SK-N-SH treated with all-trans-retinoic acid at 6 μM for 48 hours (cell line): ENCODE results near the gene PRR5L.

Source experiments
- GLIS3 ChIP-seq: fragments of 250-450 bp; sonication (Bioruptor Pico); IDR thresholded peaks from 2 replicates; pipeline ENCODE4 v1.5.0; 2020; ENCODE audit warnings: mild to moderate bottlenecking, moderate library complexity
- RARB ChIP-seq: fragments of 250-450 bp; sonication (Bioruptor Pico); IDR thresholded peaks from 2 replicates; pipeline ENCODE4 v1.8.0; 2021; ENCODE audit warnings: mild to moderate bottlenecking, moderate library complexity
- ZNF8 ChIP-seq: fragments of 450-650 bp; formaldehyde crosslinking; IDR thresholded peaks from 2 replicates; pipeline ENCODE4 v1.5.0; 2020; ENCODE audit warnings: mild to moderate bottlenecking, moderate library complexity
- TF ChIP-seq, protein P1 (sequence below): fragments of 250-450 bp; sonication (Bioruptor Pico); IDR thresholded peaks from 2 replicates; pipeline ENCODE4 v1.8.0; 2020; ENCODE audit warnings: mild to moderate bottlenecking, moderate library complexity, borderline replicate concordance

DNA sequence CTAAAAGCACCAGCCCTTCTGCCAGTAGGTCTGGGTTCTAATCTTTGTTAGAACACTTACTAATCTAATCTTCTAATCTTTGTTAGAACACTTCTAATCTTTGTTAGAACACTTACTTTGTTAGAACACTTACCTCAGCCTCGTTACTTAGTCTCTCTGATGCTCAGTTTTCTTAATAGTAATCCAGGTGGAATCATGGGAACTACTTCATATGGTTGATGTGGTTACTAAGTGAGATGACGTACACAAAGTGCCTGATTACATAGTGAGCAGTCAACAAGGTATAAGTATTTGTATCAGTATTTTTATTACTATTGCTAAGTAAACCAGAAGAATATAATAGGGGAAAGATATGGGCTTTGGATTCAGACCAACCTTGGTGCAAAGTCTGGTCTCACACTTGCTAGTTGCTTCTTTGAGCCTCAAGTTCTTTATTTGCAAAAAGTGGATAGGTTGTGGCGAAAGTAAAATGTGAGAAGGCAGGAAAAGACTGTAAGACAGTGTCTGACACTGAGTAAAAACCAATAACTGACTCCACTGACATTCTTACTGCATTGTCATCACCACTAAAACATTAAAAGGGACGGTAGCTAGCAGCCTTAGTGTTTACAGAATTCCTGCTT is 130.2 kb downstream of the PRR5L start:
- TF ChIP-seq, protein P1, sequence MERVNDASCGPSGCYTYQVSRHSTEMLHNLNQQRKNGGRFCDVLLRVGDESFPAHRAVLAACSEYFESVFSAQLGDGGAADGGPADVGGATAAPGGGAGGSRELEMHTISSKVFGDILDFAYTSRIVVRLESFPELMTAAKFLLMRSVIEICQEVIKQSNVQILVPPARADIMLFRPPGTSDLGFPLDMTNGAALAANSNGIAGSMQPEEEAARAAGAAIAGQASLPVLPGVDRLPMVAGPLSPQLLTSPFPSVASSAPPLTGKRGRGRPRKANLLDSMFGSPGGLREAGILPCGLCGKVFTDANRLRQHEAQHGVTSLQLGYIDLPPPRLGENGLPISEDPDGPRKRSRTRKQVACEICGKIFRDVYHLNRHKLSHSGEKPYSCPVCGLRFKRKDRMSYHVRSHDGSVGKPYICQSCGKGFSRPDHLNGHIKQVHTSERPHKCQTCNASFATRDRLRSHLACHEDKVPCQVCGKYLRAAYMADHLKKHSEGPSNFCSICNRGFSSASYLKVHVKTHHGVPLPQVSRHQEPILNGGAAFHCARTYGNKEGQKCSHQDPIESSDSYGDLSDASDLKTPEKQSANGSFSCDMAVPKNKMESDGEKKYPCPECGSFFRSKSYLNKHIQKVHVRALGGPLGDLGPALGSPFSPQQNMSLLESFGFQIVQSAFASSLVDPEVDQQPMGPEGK (CRISPR knock-in tag), result no peak
- TF ChIP-seq ZNF8 (CRISPR knock-in tag), result no peak
- TF ChIP-seq RARB (CRISPR knock-in tag), result no peak
- TF ChIP-seq GLIS3 (CRISPR knock-in tag), result no peak
